Stomach (tissue), 9 donors: ENCODE results near the gene PIK3R6. TPM values are rescaled to one million over a fixed set of nuclear protein-coding genes. Genes with fewer than 3 reads are reported as not detected.
A peak's percentile ranks its signal among the peaks of the same experiment; 100 is the strongest.

Experiments used
- DNase-seq, 2 donors: peaks; one replicate each; pipeline versions ENCODE4 v3.0.0 to v3.0.0-alpha.2; 2013 to 2019
- H3K27ac ChIP-seq, 5 donors: fragments of 200-600 bp in 4 of 5; sonication (generic) in 4 of 5; one replicate each; pipeline ENCODE4 v1.5.1; 2013 to 2019; ENCODE audit warnings: mild to moderate bottlenecking in 1 of 5, moderate library complexity in 1 of 5
- H3K27me3 ChIP-seq, 3 donors: fragments of 200-600 bp; sonication (generic); one replicate each; pipeline ENCODE4 v1.5.1; 2017 to 2019; ENCODE audit warnings: mixed run types in 1 of 3
- H3K36me3 ChIP-seq, 4 donors: fragments of 200-600 bp; sonication (generic); 1 replicate in 3 of 4; 2 replicates in 1 of 4; pipeline ENCODE4 v1.5.1; 2016 to 2019
- H3K4me1 ChIP-seq, 4 donors: fragments of 200-600 bp; sonication (generic); one replicate each; pipeline ENCODE4 v1.5.1; 2016 to 2019
- H3K4me3 ChIP-seq, 4 donors: fragments of 200-600 bp; sonication (generic) in 3 of 4; one replicate each; pipeline ENCODE4 v1.5.1; 2016 to 2019; ENCODE audit warnings: mild to moderate bottlenecking in 1 of 4
- H3K9me3 ChIP-seq, 4 donors: fragments of 200-600 bp; sonication (generic); one replicate each; pipeline ENCODE4 v1.5.1; 2016 to 2019
- EP300 ChIP-seq: sonication (generic); formaldehyde crosslinking; IDR thresholded peaks from one replicate; pipeline ENCODE4 v1.6.1; 2017; ENCODE audit warnings: antibody characterized with exemption
- POLR2A ChIP-seq, 4 donors: fragments of 450-650 bp; IDR thresholded peaks; one replicate each; pipeline ENCODE4 v1.6.1; 2016; ENCODE audit warnings: antibody characterized with exemption in 4 of 4, control low read depth in 2 of 4, mild to moderate bottlenecking in 1 of 4, moderate library complexity in 1 of 4
- POLR2AphosphoS5 ChIP-seq, 3 donors: sonication (generic); formaldehyde crosslinking; IDR thresholded peaks; one replicate each; pipeline ENCODE4 v1.6.1; 2016; ENCODE audit warnings: antibody characterized with exemption in 3 of 3
- WGBS, 5 donors: extraction: QIAGEN DNeasy Blood & Tissue Kit in 3 of 5; methylation state at CpG; one replicate each; pipeline versions ENCODE4 v1.1.5 to v1.1.7; 2013 to 2018; 5-methylcytosine and 5-hydroxymethylcytosine counted together
- intact Hi-C: fragments of 100-400 bp; cut with DNase I; formaldehyde crosslinking; loops from one replicate; pipeline ENCODE4 v1.15.1; 2023; ENCODE audit warnings: low total_unique reads
- polyA plus RNA-seq, 3 donors: library from polyadenylated mRNA; stranded (reverse); fragments of 200-250 nt; gene quantifications; one replicate each; pipeline ENCODE4 v1.2.3, GENCODE V29; 2013
- total RNA-seq, 5 donors: library from RNA; depleted of rRNA; stranded (reverse); fragments of >200 nt; gene quantifications; one replicate each; pipeline versions ENCODE4 v1.1.0 to v1.2.3, GENCODE V29; 2014 to 2016
- TF ChIP-seq, protein P1 (sequence below), 7 experiments: fragments of 450-650 bp in 4 of 7; fragments of 200-600 bp in 3 of 7; sonication (generic) in 3 of 7; IDR thresholded peaks; one replicate each; pipeline ENCODE4 v1.5.1; 2016 to 2019; ENCODE audit warnings: antibody characterized with exemption in 7 of 7, control low read depth in 2 of 7, mild to moderate bottlenecking in 1 of 7
- donor health status: healthy with polysubstance abuse.
- donor health status: Bipolar disorder and iron deficiency.
- donor health status: healthy.

Gene PIK3R6
- total and polyA plus RNA-seq, 8 donors, result under 0.01 to 4.3 (median 0.37) TPM; not detected in 1

DNA sequence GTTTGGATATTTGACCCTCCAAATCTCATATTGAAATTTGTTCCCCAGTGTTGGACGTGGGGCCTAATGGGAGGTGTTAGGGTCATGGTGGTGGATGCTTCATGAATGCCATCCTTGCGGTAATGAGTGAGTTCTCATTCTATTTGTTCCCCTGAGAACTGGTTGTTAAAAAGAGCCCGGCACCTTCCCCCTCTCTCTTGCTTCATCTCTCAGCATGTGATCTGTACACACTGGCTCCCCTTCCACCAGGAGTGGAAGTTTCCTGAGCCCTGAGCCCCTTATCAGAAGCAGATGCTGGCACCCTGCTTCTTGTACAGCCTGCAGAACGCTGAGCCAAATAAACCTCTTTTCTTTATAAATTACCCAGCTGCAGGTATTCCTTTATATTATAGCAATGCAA, 25.6 kb downstream of the PIK3R6 start:
- no peak overlapping the region for H3K27ac ChIP-seq
- no peak for DNase-seq
- H3K4me3 ChIP-seq, result no peak overlapping the region
- TF ChIP-seq POLR2A (IDR thresholded peaks at IDR 0.05) (no peak), POLR2AphosphoS5 (IDR thresholded peaks at IDR 0.05) (no peak), EP300 (no peak)
- TF ChIP-seq, protein P1, sequence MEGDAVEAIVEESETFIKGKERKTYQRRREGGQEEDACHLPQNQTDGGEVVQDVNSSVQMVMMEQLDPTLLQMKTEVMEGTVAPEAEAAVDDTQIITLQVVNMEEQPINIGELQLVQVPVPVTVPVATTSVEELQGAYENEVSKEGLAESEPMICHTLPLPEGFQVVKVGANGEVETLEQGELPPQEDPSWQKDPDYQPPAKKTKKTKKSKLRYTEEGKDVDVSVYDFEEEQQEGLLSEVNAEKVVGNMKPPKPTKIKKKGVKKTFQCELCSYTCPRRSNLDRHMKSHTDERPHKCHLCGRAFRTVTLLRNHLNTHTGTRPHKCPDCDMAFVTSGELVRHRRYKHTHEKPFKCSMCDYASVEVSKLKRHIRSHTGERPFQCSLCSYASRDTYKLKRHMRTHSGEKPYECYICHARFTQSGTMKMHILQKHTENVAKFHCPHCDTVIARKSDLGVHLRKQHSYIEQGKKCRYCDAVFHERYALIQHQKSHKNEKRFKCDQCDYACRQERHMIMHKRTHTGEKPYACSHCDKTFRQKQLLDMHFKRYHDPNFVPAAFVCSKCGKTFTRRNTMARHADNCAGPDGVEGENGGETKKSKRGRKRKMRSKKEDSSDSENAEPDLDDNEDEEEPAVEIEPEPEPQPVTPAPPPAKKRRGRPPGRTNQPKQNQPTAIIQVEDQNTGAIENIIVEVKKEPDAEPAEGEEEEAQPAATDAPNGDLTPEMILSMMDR (IDR thresholded peaks at IDR 0.05), result no peak
- no peaks in the 10 kb centered on the region for H3K9me3 ChIP-seq
- no peaks in the 10 kb centered on the region for H3K36me3 ChIP-seq
- H3K4me1 ChIP-seq, result no peaks in the 10 kb centered on the region
- peaks cover 0 to 20% (median 0%) of the 10 kb centered on the region in 3 donors for H3K27me3 ChIP-seq
- intact Hi-C loops, result no loop called here
- WGBS, 5 donors, result 66 to 75% (median 68%) methylated on average over 4 of the region's 4 CpGs

DNA sequence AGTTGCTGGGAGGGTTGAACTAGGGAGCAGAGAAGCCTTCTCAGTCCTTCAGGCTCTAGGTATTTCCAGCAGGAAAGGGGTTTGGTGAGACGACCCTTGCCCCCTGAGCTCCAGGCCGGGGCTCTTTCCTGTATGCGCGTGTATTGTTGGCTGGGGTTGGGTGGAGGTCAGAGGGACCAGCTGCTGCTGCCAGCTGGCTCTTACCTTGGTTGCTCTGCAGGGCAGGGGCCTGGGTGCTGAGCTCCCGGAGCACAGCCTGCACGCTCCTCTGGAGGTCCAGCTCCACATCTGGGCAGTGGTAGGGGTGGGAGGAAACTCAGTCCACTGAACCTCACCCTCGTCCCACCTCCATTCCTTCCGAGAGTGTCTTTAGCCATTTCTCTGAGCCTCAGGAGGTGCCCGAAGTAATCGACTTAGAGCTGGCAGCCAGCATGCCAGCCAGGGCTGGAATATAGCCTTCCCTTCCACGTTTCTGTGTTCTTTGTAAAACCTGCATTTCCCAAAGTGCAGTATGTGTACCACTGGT, 28.0 kb downstream of the PIK3R6 start:
- 40 to 59% (median 46%) methylated on average over 11 of the region's 11 CpGs for WGBS, 5 donors

DNA sequence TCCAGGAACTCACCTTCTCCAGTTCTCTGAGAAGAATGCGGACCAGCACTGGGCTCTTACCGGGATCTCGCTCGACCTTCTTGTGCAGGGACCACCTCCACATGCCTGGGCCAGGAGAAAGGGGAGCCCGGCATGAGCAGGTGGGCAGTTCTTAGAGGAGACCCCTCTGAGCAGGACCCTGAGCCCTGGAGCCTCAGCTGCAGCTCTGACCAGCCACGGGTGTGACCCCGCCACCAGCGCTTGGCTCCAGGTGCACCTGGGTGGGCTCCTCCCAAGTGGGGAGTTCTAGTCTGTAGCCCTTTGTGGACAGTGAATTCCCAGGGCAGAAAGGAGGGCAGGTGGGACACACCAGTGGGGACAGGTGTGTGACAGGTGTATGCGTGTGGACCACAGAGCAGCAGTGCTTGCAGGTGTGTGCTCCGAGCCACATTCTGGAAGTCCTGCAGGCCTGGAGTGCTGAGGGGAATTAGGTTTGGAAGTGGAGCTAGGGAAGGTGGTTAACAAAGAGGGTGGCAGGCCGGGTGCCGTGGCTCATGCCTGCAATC, 28.9 kb downstream of the PIK3R6 start:
- Histone ChIP-seq H3K4me1 (no peaks in the 10 kb centered on the region), H3K36me3 (no peaks in the 10 kb centered on the region), H3K9me3 (no peaks in the 10 kb centered on the region), H3K27ac (no peak overlapping the region), H3K27me3 (peaks cover 0 to 52% (median 0%) of the 10 kb centered on the region in 3 donors), H3K4me3 (no peak overlapping the region)
- 90 to 96% (median 92%) methylated on average over 12 of the region's 12 CpGs for WGBS, 5 donors
- intact Hi-C loops, result no loop called here
- TF ChIP-seq POLR2A (IDR thresholded peaks at IDR 0.05) (no peak), EP300 (no peak), POLR2AphosphoS5 (IDR thresholded peaks at IDR 0.05) (no peak)
- TF ChIP-seq, protein P1 (IDR thresholded peaks at IDR 0.05), result no peak
- no peak for DNase-seq

More for the DNA sequence above, 28.0 kb downstream of the PIK3R6 start:
- Histone ChIP-seq H3K36me3 (no peaks in the 10 kb centered on the region), H3K9me3 (no peaks in the 10 kb centered on the region), H3K4me1 (no peaks in the 10 kb centered on the region), H3K27ac (no peak overlapping the region), H3K4me3 (no peak overlapping the region), H3K27me3 (peaks cover 0 to 44% (median 0%) of the 10 kb centered on the region in 3 donors)
- intact Hi-C loops, result no loop called here
- no peak for DNase-seq
- TF ChIP-seq, protein P1 (IDR thresholded peaks at IDR 0.05), result no peak
- TF ChIP-seq EP300, result no peak
- TF ChIP-seq POLR2AphosphoS5 (IDR thresholded peaks at IDR 0.05), result no peak
- no peak for TF ChIP-seq POLR2A (IDR thresholded peaks at IDR 0.05)

DNA sequence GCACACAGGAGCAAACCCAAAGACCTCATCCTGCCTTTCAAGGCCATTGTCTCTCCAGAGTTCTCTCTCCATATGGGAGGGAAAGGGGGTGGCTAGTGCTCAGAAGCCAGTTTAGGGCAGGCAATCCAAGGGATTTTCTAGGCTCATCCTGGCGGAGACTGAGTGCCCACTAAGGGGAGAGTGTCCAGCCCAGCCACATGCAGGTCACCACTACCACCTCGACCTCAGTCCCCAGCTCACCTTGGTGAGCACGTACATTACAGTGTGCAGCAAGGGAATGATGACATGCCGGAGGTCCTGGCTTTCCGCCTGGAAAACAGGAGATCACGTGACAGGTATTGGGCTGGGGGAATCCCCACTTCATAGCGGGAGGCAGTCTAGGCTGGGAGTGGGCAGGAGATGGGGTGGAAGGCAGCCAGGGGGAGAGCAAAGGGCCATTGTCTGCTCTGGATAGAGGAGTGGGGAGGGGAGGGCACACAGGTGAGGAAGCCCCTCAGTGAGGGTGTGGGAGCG, 29.9 kb downstream of the PIK3R6 start:
- 29 to 47% (median 36%) methylated on average over 5 to 8 of the region's 8 CpGs for WGBS, 5 donors
- no peaks in the 10 kb centered on the region for H3K9me3 ChIP-seq
- H3K4me1 ChIP-seq, result no peaks in the 10 kb centered on the region
- intact Hi-C loops, result no loop called here
- DNase-seq, result peak in 1 of 2 donors; percentile 60
- no peak overlapping the region for H3K27ac ChIP-seq
- TF ChIP-seq EP300, result no peak
- TF ChIP-seq POLR2A (IDR thresholded peaks at IDR 0.05), result no peak
- no peak for TF ChIP-seq POLR2AphosphoS5 (IDR thresholded peaks at IDR 0.05)
- TF ChIP-seq, protein P1 (IDR thresholded peaks at IDR 0.05), result no peak
- H3K36me3 ChIP-seq, result no peaks in the 10 kb centered on the region
- H3K27me3 ChIP-seq, result peaks cover 0 to 63% (median 5%) of the 10 kb centered on the region in 3 donors
- no peak overlapping the region for H3K4me3 ChIP-seq
